GM21737 (cell line): ENCODE results near the gene SLC46A1.

Source experiments
- ATAC-seq: cut with Tn5 transposase; IDR thresholded peaks from one replicate; pipeline ENCODE4 v1.9.1; 2021; ENCODE audit warnings: mild to moderate bottlenecking, moderate library complexity; ENCODE audit not compliant: unreplicated experiment

Gene SLC46A1

DNA sequence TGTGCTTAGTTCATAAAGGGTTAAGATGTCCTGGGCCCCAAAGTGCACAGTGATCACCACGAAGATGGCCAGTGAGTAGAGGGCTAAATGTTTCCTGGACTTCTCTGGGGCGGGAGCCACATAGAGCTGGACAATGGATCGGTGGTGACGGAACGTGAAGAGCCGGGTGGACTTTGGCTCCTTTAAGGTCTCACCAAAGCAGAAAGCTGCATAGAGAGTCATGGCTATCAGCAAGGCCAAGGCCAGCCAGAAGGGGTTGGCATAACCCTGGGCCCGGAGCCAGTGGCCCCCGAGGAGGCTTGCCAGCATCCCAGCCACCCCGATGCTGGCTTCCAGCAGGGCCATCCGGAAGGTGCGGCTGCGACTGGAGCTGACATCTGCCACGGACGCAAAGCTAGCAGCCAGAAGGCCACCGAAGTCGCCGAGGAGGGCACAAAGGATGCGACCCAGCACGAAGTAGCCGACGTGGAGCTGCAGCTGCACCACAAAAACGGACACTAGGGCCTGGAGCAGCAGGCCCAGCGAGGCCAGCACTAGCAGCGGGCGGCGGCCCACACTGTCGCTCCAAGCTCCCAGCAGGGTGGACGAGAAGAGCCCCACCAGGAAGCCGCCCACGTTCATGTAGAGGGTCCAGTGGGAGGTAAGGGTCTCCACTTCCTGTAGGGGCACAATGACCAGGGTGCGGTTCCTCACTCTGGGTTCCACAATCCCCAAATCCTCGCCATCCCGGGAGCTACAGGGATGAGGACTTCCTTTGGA, 1.0 kb downstream of the SLC46A1 start:
- ATAC-seq, result no peak

DNA sequence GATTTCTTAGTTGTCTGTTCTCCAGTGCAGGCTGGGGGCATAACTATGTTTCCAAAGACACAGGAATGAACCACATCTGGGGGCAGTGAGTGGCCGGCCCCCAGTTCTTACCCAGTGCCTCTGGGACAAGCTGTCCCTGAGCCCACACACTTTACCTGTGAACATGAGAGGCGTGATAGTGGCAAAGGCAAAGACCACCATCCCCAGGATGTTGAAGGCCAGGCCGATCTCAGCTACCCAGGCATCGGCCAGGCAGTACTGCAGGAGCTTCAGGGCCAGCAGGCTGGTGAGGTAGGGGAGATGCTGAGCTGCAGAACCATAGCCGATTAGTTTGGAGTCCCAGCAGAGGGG, 1.6 kb downstream of the SLC46A1 start:
- no peak for ATAC-seq

- ATAC-seq, result no peak
Measured at GRCh38 chr17:28404007-28404406, 2.0 kb downstream of the SLC46A1 start.

DNA sequence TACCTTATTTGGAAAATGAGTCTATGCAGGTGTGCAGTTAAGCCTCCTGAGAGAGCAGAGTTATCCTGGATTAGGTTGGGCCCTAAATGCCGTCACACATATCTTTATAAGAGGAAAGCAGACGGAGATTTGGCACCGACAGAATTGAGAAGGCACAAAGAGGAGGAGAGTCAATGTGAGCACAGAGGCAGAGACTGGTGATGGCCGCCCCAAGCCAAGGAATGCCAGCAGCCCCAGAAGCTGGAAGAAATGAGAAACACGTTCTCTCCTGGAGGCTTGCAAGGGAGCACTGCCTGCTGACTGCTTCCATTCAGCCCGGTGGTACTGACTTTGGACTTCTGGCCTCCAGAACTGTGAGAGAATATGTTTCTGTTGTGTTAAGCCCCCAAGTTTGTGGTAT, 3.2 kb downstream of the SLC46A1 start:
- ATAC-seq, result no peak

DNA sequence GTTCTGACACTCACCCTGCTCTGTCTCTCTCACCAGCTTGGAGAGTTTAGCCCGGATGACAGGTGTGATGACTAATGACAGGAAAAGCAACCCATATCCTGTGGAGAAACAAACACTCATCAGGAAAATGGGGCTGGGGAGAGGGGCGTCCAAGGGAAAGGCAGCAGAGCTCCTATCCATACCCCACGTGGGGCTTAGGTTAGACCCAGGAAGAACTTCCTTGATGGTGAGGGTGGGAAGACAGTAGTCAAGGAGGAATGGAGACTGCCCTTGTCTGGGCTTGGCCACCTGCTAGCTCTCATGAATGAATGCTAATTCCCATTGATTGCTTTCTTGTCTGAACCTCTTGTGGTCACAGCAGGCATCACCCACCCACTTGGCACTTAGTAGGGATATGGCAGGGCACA, 3.8 kb downstream of the SLC46A1 start:
- ATAC-seq, result no peak

DNA sequence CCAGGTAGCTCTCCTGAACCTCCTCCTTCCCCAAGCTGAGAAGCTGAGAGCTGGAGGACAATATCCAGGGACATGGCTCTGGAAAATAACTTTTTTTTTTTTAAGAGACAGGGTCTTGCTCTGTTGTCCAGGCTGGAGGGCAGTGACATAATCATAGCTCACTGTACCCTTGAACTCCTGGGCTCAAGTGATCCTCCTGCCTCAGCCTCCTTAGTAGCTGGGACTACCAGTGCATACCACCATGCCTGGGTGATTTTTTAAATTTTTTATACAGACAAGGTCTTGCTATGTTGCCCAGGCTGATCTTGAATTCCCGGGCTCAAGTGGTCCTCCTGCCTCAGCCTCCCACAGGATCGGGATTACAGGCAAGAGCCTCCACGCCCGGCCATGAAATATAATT, 6.2 kb downstream of the SLC46A1 start:
- ATAC-seq, result no peak

DNA sequence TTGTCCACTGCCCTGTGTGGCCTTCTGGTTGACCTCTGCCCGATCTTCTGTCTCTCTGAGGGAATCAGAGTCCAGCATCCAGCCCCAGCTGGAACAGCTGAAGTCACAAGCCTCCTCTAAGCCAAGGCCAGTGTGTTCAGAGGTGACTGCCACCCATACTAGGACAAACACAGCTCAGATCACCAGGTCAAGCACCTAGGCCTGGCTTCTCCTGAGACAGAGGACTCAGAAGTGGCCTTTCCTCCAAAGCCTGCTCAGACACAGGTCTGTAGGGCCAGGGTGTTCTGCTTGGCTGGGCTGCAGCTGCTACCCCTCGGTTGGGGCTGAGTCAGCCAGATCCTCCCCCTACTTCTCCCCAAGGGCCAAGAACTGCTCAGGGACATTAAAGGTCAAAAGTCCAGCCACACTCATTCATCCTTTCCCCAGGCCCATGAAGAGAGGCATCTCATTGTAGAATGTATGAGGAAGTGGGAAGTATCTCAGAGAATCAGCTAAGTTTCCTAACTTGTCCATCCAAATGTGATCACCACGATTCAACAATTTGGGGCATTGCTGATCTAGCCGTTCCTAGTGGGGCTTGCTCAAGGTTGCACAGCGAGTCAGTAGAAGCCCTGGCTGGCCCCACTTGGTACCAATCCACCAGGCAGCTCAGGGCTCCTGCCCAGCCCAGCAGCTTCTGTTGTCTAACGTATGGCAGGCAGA, 7.6 kb downstream of the SLC46A1 start:
- ATAC-seq, result no peak

DNA sequence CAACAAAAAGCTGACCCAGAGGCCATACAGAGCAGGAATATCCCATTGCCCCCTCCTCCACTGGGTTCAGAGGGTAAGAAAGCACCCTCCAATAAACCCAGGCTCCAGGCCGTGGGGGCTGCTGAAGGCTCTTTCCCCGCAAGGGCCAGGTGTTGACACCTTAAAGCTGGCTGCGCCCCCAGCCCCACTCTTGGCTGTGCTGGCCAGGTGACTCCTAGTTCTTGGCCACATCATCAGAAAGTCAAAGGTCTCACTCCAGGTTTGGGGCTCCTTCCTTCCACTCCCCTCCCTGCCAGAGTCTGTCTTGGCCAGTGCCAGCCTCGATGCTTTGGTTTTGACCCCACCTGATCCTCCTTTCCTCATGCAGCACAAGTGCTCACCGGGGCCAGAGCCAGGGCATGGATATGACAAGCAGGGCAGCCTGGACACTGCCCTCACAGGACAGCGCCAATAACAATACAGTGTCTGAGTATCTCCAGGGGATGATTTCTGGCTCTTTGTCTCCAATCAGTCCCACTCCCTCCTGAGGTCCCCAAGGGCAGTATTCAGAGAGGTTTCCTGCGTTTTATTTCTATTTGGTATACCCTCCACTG, 8.2 kb downstream of the SLC46A1 start:
- no peak for ATAC-seq

DNA sequence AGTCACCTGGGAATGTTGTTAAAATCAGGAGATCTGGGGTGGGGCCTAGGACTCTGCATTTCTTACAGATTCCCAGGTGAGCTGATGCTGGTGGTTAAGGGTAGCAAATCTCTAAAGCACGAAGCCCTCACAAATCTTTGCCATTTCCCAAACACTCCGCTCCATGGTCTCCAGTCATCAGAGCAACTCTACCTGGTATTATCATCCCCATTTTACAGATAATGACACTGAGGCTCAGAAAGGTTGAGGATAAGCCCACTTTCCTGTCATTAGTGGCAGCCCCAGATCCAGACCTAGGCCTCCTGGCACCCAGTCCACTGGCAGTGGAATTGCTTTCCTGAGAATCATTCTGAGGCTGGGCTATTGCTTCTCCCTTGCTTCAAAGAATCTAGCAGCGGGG, 8.7 kb downstream of the SLC46A1 start:
- ATAC-seq, result no peak

GRCh38 chr17:28396635-28397239, 9.3 kb downstream of the SLC46A1 start:
- no peak for ATAC-seq

DNA sequence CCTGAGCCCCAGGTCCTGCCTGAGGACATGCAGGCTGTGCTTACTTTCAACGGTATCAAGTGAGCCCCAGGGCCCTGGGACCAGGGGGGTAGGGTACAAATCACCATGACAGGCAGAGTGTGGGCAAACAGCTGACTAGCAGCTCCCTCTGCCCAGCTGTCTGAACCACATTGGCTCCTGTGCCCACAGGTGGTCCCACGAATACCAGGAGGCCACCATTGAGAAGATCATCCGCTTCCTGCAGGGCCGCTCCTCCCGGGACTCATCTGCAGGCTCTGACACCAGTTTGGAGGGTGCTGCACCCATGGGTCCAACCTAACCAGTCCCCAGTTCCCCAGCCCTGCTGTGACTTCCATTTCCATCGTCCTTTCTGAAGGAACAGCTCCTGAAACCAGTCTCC, 10.0 kb downstream of the SLC46A1 start:
- no peak for ATAC-seq

GRCh38 chr17:28395426-28395825, 10.6 kb downstream of the SLC46A1 start:
- ATAC-seq, result no peak

DNA sequence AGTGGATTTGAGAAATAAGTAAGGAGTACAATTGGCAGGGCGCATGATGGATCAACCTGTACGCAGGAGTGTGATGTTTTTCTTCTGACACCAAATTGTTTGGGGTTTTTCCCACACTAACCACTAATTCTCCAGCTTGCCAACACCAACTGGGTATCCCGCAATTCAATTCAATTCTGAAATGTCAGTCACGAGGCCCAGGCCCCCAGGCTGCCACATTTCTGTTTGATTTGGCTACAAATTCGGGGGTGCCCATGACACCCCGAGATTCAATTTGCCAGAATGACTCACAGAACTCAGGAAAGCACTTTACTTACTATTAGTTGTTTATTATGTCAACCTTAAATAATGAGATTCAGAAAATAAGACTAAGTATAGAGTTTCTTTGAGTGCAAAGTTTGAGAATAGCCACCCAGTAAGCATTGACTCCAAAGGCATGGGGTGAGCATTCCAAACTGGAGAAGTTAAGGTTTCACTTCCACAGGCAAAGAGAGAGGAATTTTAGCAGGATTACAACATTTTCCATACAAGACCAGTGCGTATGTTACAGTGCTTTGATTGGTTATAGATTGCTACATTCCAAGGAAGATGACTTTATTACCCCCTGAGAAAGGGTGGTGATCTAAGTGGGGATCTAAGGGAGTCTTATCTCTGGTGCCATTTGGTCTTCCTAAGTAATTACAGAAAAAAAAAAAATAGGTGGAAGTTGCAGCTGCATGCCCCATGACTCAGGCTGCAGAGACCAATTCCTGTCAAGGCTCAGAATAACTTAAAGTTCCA, 11.5 kb downstream of the SLC46A1 start:
- no peak for ATAC-seq

DNA sequence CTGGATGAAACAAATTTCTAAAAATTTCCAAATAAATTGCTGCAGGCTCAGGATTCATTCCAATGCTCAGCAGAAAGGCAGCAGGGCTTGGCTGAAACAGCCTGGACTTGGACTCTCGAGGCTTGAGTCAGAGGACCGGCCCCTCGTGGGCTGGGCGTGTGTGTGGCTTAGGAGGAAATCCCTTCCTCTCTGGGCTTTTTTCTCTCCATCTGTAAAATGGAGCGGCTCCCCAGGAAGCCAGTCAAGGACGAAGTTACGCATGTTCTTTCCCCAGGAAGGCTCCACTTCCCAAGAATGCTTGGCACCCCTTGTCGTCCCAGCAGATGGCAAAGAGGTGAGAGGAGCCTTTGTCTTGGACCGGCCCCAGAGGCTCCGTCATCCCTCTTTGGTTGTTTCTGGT, 13.5 kb downstream of the SLC46A1 start:
- ATAC-seq, result no peak

GRCh38 chr17:28391401-28391800, 14.6 kb downstream of the SLC46A1 start:
- no peak for ATAC-seq

GRCh38 chr17:28390984-28391383, 15.0 kb downstream of the SLC46A1 start:
- ATAC-seq, result no peak

DNA sequence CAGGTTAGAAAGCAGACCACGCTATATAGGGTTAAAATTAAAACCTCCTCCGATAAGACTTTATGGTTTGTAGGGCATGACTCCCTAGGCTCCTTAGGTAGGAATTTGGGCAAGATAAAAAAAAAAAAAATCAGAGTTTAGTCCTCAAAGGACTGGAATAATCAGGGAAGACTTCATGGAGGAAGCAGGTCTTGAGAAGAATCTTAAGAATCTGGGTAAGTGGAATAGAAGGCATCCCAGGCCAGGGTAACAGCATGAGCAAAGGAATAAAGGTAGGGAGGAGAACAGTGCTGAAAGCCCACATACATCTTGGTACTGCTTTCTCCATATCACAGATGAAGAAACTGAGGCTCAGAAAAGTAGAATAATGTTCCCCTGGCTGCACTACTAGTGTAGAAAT, 15.4 kb downstream of the SLC46A1 start:
- ATAC-seq, result no peak

DNA sequence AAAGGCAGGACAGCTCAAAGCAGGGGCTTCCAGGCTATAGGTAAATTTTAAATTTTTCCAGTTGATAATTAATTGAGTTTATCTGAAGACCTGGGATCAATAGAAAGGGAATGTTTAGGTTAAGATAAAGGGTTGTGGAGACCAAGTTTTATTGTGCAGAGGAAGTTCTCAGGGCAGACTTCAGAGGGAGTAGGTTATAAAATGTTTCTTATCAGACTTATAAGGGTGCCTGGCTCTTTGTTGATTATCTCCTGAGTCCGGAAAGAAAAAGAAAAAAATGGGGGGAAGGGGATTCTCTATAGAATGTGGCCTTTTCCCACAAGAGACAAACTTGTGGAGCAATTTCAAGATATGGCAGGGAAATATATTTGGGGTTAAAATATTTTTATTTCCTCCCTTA, 15.9 kb downstream of the SLC46A1 start:
- ATAC-seq, result no peak

GRCh38 chr17:28388106-28388505, 17.9 kb downstream of the SLC46A1 start:
- no peak for ATAC-seq

GRCh38 chr17:28386391-28386790, 19.6 kb downstream of the SLC46A1 start:
- no peak for ATAC-seq

- no peak for ATAC-seq
Measured at GRCh38 chr17:28385406-28385805, 20.6 kb downstream of the SLC46A1 start.
